ENCODE measurements around the gene SCIN.
A peak's percentile ranks its signal among the peaks of the same experiment; 100 is the strongest.
"Not testable (repeated sequence)": the region's sequence is repeated elsewhere in the genome, so short reads cannot be mapped to it uniquely, and the experiment has no call there.

The SCIN gene

GRCh38 chr7:12554872-12555271, 15.6 kb upstream of the SCIN start:
- no peak for TF ChIP-seq CTCF (IDR thresholded peaks at IDR 0.05; ENCODE audit: extremely low read depth, missing control alignments)
- DNase-seq (ENCODE audit: low spot score), result no peak

GRCh38 chr7:12555695-12556094, 14.8 kb upstream of the SCIN start:
- not testable (repeated sequence) for DNase-seq (ENCODE audit: low spot score)

GRCh38 chr7:12556139-12556792, 14.3 kb upstream of the SCIN start:
- not testable (repeated sequence) for DNase-seq (ENCODE audit: low spot score)

- no peak for DNase-seq (ENCODE audit: low spot score)
- TF ChIP-seq CTCF (IDR thresholded peaks at IDR 0.05; ENCODE audit: extremely low read depth, missing control alignments), result no peak
Measured at GRCh38 chr7:12557282-12557681, 13.2 kb upstream of the SCIN start.

DNA sequence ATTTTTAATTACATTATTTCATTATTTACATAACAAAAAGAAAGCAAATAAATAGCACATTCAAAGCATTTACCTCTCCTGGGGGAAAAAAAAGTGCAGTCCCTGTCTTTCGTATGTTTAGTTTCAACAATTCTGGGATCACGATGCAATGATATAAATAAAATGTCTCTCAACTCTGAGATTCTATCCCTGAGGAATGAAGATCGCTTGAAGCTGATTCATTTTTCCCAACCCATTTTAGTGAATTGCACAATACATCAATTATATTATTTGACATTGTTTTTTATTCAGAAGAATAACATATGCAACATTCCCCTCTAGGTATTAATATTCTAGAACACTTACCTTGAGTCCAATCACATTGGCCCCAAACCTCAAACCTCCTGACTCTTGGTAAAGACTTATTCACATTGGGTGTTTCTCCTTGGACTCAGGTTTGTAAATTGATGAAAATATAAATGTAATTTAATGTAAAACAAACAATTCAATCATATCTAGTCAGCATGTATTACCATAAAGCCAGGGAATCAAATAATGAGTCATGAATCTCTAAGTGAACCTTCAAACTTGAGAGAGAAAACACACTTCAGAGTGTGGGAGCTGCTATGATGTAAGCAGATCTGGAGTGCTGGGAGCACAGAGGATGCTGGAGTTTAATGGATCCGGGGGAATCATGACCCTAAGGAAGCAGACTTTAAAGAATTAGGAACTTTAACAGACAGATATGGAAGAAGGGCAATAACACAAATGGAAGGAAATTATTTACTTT, 5.3 kb upstream of the SCIN start:
- TF ChIP-seq CTCF (IDR thresholded peaks at IDR 0.05; ENCODE audit: extremely low read depth, missing control alignments), result no peak
- DNase-seq (ENCODE audit: low spot score), result no peak

DNA sequence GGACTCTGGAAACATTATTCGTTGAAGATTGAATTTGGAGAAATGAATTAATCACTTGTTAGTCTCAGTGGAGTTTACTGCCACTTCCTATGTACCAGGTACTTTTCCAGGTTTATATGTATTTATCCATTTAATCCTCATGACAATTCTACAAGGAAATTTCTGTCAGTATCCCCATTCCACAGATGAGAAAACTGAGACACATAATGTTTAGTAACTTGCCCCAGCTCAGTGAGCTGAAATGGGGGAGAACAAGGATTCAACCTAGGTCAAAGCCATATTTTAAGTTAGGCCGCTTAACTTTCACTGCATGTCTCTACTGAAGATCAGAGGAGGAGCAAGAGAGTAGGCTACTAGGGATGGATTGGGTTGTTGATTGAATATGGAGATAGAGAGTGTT, 4.6 kb upstream of the SCIN start:
- no peak for DNase-seq (ENCODE audit: low spot score)
- TF ChIP-seq CTCF (IDR thresholded peaks at IDR 0.05; ENCODE audit: extremely low read depth, missing control alignments), result no peak

GRCh38 chr7:12567015-12567414, 3.5 kb upstream of the SCIN start:
- peak; percentile 76 for DNase-seq (ENCODE audit: low spot score)

GRCh38 chr7:12569673-12570072, 847 bp upstream of the SCIN start:
- no peak for TF ChIP-seq CTCF (IDR thresholded peaks at IDR 0.05; ENCODE audit: extremely low read depth, missing control alignments)
- DNase-seq (ENCODE audit: low spot score), result no peak

More at GRCh38 chr7:12567015-12567414, 3.5 kb upstream of the SCIN start:
- TF ChIP-seq CTCF (IDR thresholded peaks at IDR 0.05; ENCODE audit: extremely low read depth, missing control alignments), result no peak
